Common myeloid progenitor, CD34-positive (primary cell): ENCODE data around the gene C16orf74.

Experiments used
- CTCF ChIA-PET: fragments of 350-600 bp; sonication (Branson Sonifier 250); formaldehyde crosslinking; loops from one replicate; lab custom pipeline; 2021; ENCODE audit warnings: antibody characterized with exemption; lab: Charles Lee
- POLR2A ChIA-PET: fragments of 350-600 bp; sonication (Branson Sonifier 250); formaldehyde crosslinking; loops from one replicate; lab custom pipeline; 2021; ENCODE audit warnings: antibody characterized with exemption; lab: Charles Lee
- DNase-seq, 3 donors: peaks; one replicate each; pipeline versions ENCODE4 v3.0.0 to v3.0.0-alpha.2; 2013
- H3K27ac ChIP-seq, 2 experiments: 1 replicate in 1 of 2; 2 replicates in 1 of 2; pipeline ENCODE4 v1.7.0; 2013; ENCODE audit warnings: inconsistent platforms in 2 of 2, low read length in 2 of 2, mild to moderate bottlenecking in 2 of 2, low read depth in 1 of 2, moderate library complexity in 1 of 2; ENCODE audit not compliant: severe bottlenecking in 2 of 2, insufficient read depth in 1 of 2, poor library complexity in 1 of 2
- H3K27me3 ChIP-seq, 5 experiments: replicated peaks in 2 of 5; 1 replicate in 3 of 5; 2 replicates in 2 of 5; pipeline versions ENCODE4 v1.6.1 to v1.7.0; 2013; ENCODE audit warnings: low read length in 4 of 5, mild to moderate bottlenecking in 2 of 5, moderate library complexity in 2 of 5, inconsistent platforms in 1 of 5; ENCODE audit not compliant: insufficient read depth in 5 of 5, control insufficient read depth in 4 of 5
- H3K36me3 ChIP-seq, 4 experiments: 1 replicate in 2 of 4; 2 replicates in 2 of 4; pipeline versions ENCODE4 v1.6.1 to v1.7.0; 2013; ENCODE audit warnings: low read length in 3 of 4, control low read depth in 1 of 4, mild to moderate bottlenecking in 1 of 4; ENCODE audit not compliant: control insufficient read depth in 4 of 4, insufficient read depth in 4 of 4
- H3K4me1 ChIP-seq, 4 experiments: 1 replicate in 3 of 4; 2 replicates in 1 of 4; pipeline versions ENCODE4 v1.6.1 to v1.7.1; 2013; ENCODE audit warnings: low read length in 3 of 4, mild to moderate bottlenecking in 3 of 4, control low read depth in 1 of 4, inconsistent platforms in 1 of 4, moderate library complexity in 1 of 4; ENCODE audit not compliant: control insufficient read depth in 4 of 4, insufficient read depth in 4 of 4; ENCODE audit errors: control extremely low read depth in 1 of 4
- H3K4me3 ChIP-seq, 7 experiments: 1 replicate in 4 of 7; 2 replicates in 3 of 7; pipeline versions ENCODE4 v1.5.1 to v1.7.0; 2013; ENCODE audit warnings: mild to moderate bottlenecking in 7 of 7, low read length in 6 of 7, moderate library complexity in 6 of 7, inconsistent platforms in 2 of 7, low read depth in 2 of 7, control low read depth in 1 of 7; ENCODE audit not compliant: insufficient read depth in 4 of 7, control insufficient read depth in 1 of 7; ENCODE audit errors: extremely low read depth in 1 of 7
- H3K9me3 ChIP-seq, 5 experiments: 1 replicate in 4 of 5; 2 replicates in 1 of 5; pipeline versions ENCODE4 v1.6.1 to v1.7.1; 2013; ENCODE audit warnings: low read length in 4 of 5, mild to moderate bottlenecking in 2 of 5, inconsistent platforms in 1 of 5, low read depth in 1 of 5, moderate library complexity in 1 of 5; ENCODE audit not compliant: control insufficient read depth in 4 of 5, insufficient read depth in 2 of 5; ENCODE audit errors: control extremely low read depth in 1 of 5
- WGBS: methylation state at CpG from one replicate; pipeline ENCODE4 v1.1.5; 2013; ENCODE audit not compliant: insufficient coverage; 5-methylcytosine and 5-hydroxymethylcytosine counted together

The C16orf74 gene

GRCh38 chr16:85668676-85669424 is 82.0 kb downstream of the C16orf74 start:
- H3K4me3 ChIP-seq, result no peak overlapping the region
- POLR2A ChIA-PET, result no interaction called here
- H3K9me3 ChIP-seq, result no peaks in the 10 kb centered on the region
- WGBS, result 94% methylated on average over 9 of the region's 10 CpGs
- peaks cover 28 to 96% (median 87%) of the 10 kb centered on the region in 4 experiments for H3K36me3 ChIP-seq
- H3K27me3 ChIP-seq, result no peaks in the 10 kb centered on the region
- no peaks in the 10 kb centered on the region for H3K4me1 ChIP-seq
- CTCF ChIA-PET, result interaction anchor here (0.6 to 1.9 kb wide), 4 partner anchors 10 to 186 kb away, joined by 3 to 4 read pairs (median 3); no protein-coding TSS in a partner anchor
- H3K27ac ChIP-seq, result no peak overlapping the region
- no peak for DNase-seq

- no peak for DNase-seq
- peaks cover 28 to 99% (median 88%) of the 10 kb centered on the region in 4 experiments for H3K36me3 ChIP-seq
- 98% methylated on average over 13 of the region's 16 CpGs for WGBS
- CTCF ChIA-PET, result interaction anchor here (0.6 to 1.9 kb wide), 4 partner anchors 9 to 185 kb away, joined by 3 to 4 read pairs (median 3); no protein-coding TSS in a partner anchor
- POLR2A ChIA-PET, result no interaction called here
- no peak overlapping the region for H3K27ac ChIP-seq
- H3K4me3 ChIP-seq, result no peak overlapping the region
- H3K9me3 ChIP-seq, result no peaks in the 10 kb centered on the region
- no peaks in the 10 kb centered on the region for H3K27me3 ChIP-seq
- no peaks in the 10 kb centered on the region for H3K4me1 ChIP-seq
Measured at GRCh38 chr16:85667841-85668413, 83.0 kb downstream of the C16orf74 start.

- Histone ChIP-seq H3K27ac (no peak overlapping the region), H3K36me3 (peaks cover 24 to 99% (median 89%) of the 10 kb centered on the region in 4 experiments), H3K4me3 (no peak overlapping the region), H3K4me1 (no peaks in the 10 kb centered on the region), H3K9me3 (no peaks in the 10 kb centered on the region), H3K27me3 (no peaks in the 10 kb centered on the region)
- WGBS, result 97% methylated on average over 9 of the region's 9 CpGs
- no peak for DNase-seq
- POLR2A ChIA-PET, result no interaction called here
- CTCF ChIA-PET, result interaction anchor here (1.1 to 1.9 kb wide), 3 partner anchors 8 to 93 kb away, joined by 3 to 4 read pairs (median 3); no protein-coding TSS in a partner anchor
Measured at GRCh38 chr16:85667261-85667660, 83.6 kb downstream of the C16orf74 start.

- H3K27me3 ChIP-seq, result no peaks in the 10 kb centered on the region
- H3K9me3 ChIP-seq, result no peaks in the 10 kb centered on the region
- 99% methylated on average over 13 of the region's 13 CpGs for WGBS
- CTCF ChIA-PET, result interaction anchor here (1.2 to 1.5 kb wide), 2 partner anchors 10 to 20 kb away, joined by 3 to 5 read pairs; no protein-coding TSS in a partner anchor
- no peak overlapping the region for H3K4me3 ChIP-seq
- no peak overlapping the region for H3K27ac ChIP-seq
- POLR2A ChIA-PET, result no interaction called here
- no peak for DNase-seq
- H3K4me1 ChIP-seq, result no peaks in the 10 kb centered on the region
- H3K36me3 ChIP-seq, result peaks cover 20 to 100% (median 90%) of the 10 kb centered on the region in 4 experiments
Measured at GRCh38 chr16:85665929-85666328, 85.0 kb downstream of the C16orf74 start.

GRCh38 chr16:85665373-85665740 is 85.5 kb downstream of the C16orf74 start:
- DNase-seq, result no peak
- POLR2A ChIA-PET, result no interaction called here
- Histone ChIP-seq H3K27me3 (no peaks in the 10 kb centered on the region), H3K36me3 (peaks cover 16 to 98% (median 86%) of the 10 kb centered on the region in 4 experiments), H3K4me1 (no peaks in the 10 kb centered on the region), H3K4me3 (no peak overlapping the region), H3K9me3 (no peaks in the 10 kb centered on the region), H3K27ac (no peak overlapping the region)
- CTCF ChIA-PET, result interaction anchor here (1.5 kb wide), 1 partner anchor 10 kb away, joined by 5 read pairs; no protein-coding TSS in a partner anchor
- 94% methylated on average over 12 of the region's 12 CpGs for WGBS

GRCh38 chr16:85664580-85665372 is 86.1 kb downstream of the C16orf74 start:
- ChIA-PET CTCF (interaction anchor here (1.1 kb wide), 1 partner anchor 10 kb away, joined by 3 read pairs; no protein-coding TSS in a partner anchor), POLR2A (no interaction called here)

More at GRCh38 chr16:85664580-85665372, 86.1 kb downstream of the C16orf74 start:
- Histone ChIP-seq H3K36me3 (peaks cover 16 to 98% (median 87%) of the 10 kb centered on the region in 4 experiments), H3K4me1 (no peaks in the 10 kb centered on the region), H3K27ac (no peak overlapping the region), H3K9me3 (no peaks in the 10 kb centered on the region), H3K27me3 (no peaks in the 10 kb centered on the region), H3K4me3 (no peak overlapping the region)
- 98% methylated on average over 27 of the region's 27 CpGs for WGBS
- no peak for DNase-seq
